ENCODE data around the gene IPCEF1.
"Not testable (repeated sequence)": the region's sequence is repeated elsewhere in the genome, so short reads cannot be mapped to it uniquely, and the experiment has no call there.

Gene IPCEF1

DNA sequence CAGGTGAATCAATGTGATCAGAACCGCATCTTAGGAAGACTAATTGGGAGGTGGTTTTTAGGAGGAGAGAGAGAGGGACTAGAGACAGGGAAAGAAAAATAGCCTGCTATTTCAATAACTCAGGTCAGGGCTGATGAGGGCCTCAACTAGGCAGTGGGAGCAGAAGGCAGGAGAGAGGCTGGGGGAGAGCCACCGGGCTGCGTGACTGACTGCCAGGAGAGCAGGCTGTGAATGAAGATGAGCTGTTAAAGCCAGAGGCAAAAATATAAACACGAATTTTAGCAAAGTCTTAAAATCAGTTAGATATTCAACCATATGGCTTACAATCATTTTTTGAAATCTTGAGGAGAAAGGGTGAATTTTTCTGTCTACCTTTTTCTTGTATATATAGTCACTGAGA lies 149.6 kb downstream of the IPCEF1 start:
- Histone ChIP-seq H3K9me3 (no peaks in the 10 kb centered on the region), H3K4me3 (ENCODE audit: low read depth, low read length) (no peak overlapping the region), H3K4me1 (no peaks in the 10 kb centered on the region), H3K36me3 (no peaks in the 10 kb centered on the region), H3K27me3 (no peaks in the 10 kb centered on the region)
- no peak for DNase-seq
- TF ChIP-seq, protein P1, sequence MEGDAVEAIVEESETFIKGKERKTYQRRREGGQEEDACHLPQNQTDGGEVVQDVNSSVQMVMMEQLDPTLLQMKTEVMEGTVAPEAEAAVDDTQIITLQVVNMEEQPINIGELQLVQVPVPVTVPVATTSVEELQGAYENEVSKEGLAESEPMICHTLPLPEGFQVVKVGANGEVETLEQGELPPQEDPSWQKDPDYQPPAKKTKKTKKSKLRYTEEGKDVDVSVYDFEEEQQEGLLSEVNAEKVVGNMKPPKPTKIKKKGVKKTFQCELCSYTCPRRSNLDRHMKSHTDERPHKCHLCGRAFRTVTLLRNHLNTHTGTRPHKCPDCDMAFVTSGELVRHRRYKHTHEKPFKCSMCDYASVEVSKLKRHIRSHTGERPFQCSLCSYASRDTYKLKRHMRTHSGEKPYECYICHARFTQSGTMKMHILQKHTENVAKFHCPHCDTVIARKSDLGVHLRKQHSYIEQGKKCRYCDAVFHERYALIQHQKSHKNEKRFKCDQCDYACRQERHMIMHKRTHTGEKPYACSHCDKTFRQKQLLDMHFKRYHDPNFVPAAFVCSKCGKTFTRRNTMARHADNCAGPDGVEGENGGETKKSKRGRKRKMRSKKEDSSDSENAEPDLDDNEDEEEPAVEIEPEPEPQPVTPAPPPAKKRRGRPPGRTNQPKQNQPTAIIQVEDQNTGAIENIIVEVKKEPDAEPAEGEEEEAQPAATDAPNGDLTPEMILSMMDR (IDR thresholded peaks at IDR 0.05; ENCODE audit: low read depth, low read length), result no peak

DNA sequence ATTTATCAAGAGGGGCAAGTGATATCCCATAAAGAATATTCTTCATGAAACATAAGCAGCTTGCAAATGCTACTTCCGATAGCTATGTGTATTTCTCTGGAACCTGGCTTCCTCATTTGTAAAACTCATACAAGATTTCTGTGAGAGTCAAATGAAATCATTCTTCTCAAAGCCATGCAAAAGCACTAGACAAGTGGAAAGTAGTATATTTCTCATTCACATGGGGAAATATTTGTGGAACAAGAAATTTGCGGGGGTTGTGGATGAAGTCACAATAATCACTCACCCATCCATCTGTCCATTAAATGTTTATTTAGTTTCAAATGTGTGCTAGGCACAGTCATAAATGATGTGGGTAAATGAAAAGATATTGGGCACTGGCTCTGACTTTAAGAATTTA lies 150.5 kb downstream of the IPCEF1 start:
- Histone ChIP-seq H3K4me3 (ENCODE audit: low read depth, low read length) (no peak overlapping the region), H3K27me3 (no peaks in the 10 kb centered on the region), H3K4me1 (no peaks in the 10 kb centered on the region), H3K36me3 (no peaks in the 10 kb centered on the region), H3K9me3 (no peaks in the 10 kb centered on the region)
- TF ChIP-seq, protein P1 (IDR thresholded peaks at IDR 0.05; ENCODE audit: low read depth, low read length), result no peak
- DNase-seq, result no peak

DNA sequence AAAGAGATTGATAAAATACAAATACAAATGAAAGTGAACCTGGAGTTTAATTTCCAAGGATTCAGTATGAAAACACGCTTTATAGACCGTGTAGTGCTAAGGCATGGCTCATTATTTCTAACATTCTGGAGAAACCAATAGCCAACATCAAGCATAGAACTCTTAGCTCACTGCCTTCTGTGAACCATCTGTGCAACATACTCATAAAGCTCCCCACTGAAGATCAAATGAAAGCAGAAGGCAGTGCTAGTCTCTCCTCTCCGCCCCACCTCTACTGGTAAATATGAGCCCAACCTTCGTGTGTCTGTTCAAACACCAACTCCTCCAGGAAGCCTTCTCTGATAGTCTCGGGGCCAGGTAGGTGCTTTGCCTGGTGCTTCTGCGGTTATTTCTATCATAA lies 153.6 kb downstream of the IPCEF1 start:
- Histone ChIP-seq H3K4me1 (no peaks in the 10 kb centered on the region), H3K36me3 (no peaks in the 10 kb centered on the region), H3K27me3 (no peaks in the 10 kb centered on the region), H3K9me3 (no peaks in the 10 kb centered on the region), H3K4me3 (ENCODE audit: low read depth, low read length) (no peak overlapping the region)
- DNase-seq, result no peak
- TF ChIP-seq, protein P1 (IDR thresholded peaks at IDR 0.05; ENCODE audit: low read depth, low read length), result no peak

DNA sequence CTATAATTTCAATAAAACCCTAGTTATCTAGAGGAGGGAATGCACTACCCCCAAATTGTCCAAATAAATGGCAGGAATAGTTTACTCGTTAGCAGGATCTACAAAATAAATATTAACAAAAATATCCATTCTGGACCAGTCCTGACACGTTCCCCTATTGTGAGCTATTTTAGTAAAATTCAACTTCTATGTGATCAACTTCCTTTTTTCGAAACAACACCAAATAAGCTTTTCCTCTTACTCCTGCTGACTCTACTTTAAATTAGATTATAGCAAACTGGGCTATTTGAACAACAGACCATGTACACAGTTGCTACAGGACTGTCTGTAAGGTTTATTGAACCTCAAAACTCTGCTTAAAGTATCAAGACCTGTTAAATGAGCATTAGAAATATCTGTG lies 154.3 kb downstream of the IPCEF1 start:
- Histone ChIP-seq H3K27me3 (no peaks in the 10 kb centered on the region), H3K4me3 (ENCODE audit: low read depth, low read length) (no peak overlapping the region), H3K36me3 (no peaks in the 10 kb centered on the region), H3K9me3 (no peaks in the 10 kb centered on the region), H3K4me1 (no peaks in the 10 kb centered on the region)
- DNase-seq, result no peak
- TF ChIP-seq, protein P1 (IDR thresholded peaks at IDR 0.05; ENCODE audit: low read depth, low read length), result no peak

DNA sequence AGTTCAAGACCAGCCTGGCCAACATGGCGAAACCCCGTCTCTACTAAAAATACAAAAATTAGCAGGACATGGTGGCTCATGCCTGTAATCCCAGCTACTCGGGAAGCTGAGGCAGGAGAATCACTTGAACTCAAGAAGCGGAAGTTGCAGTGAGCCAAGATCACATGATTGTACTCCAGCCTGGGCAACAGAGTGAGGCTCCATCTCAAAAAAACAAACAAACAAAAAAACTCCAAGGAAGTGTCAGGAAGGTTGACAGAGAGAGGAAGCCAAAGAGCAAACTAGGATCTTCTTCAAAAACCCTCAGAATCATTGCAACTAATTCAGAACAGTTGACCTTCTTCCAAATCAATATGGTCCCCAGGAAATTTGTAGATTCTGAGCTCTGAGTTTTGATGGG lies 154.9 kb downstream of the IPCEF1 start:
- DNase-seq; H3K4me3 ChIP-seq (ENCODE audit: low read depth, low read length); H3K9me3 ChIP-seq: not testable (repeated sequence)

DNA sequence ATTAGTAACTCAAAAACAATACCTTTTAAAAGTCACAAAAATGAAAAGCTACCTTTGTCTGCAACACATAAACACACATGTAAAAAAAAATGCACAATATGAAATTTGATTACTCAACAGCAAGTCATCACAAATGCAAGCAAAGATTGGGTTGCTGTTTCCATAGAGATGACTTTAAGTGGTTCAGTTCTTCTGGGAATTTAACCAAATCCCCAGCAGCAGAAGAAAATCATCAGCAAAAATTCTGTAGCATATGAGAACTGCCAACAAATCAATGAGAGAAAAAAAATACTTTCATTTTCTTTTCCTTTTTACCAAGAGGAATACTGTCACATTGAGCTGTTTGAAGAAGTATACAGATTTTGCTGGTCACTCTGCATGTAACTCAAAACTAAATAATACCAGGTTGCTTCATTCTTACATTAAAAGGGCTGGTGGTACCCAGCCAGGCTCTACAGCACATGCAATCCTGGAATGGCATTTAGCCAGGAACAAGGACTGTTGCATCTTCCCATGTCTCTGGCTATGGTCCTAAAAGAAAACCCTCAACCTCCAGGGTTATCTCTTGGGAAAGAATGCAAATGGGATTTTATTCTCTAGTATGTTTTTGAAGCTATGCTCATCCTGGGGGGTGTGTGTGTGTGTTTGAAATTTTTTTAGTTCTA lies 159.3 kb downstream of the IPCEF1 start:
- TF ChIP-seq, protein P1 (IDR thresholded peaks at IDR 0.05; ENCODE audit: low read depth, low read length), result no peak

More for the DNA sequence above, 154.9 kb downstream of the IPCEF1 start:
- not testable (repeated sequence) for H3K27me3 ChIP-seq, H3K4me1 ChIP-seq, H3K36me3 ChIP-seq

More for the DNA sequence above, 159.3 kb downstream of the IPCEF1 start:
- H3K9me3 ChIP-seq, result no peaks in the 10 kb centered on the region
- H3K4me3 ChIP-seq (ENCODE audit: low read depth, low read length), result no peak overlapping the region
- H3K4me1 ChIP-seq, result no peaks in the 10 kb centered on the region
- H3K27me3 ChIP-seq, result no peaks in the 10 kb centered on the region
- no peaks in the 10 kb centered on the region for H3K36me3 ChIP-seq
- DNase-seq, result no peak
